ENCODE measurements around the gene CCNJ. TPM values are rescaled to one million over a fixed set of nuclear protein-coding genes. Genes with fewer than 3 reads are reported as not detected.

The CCNJ gene
- total and polyA plus RNA-seq, 9 of the 15 experiments (the other 6 are each of a cell fraction or from before 2014, with no cell fraction given) = 0.69 to 15.7 (median 9.2) TPM

GRCh38 chr10:96043033-96043892, at the start of gene CCNJ (continued):
- TF ChIP-seq THAP7 (CRISPR knock-in tag; IDR thresholded peaks at IDR 0.05) (no peak), ZNF512 (tag; IDR thresholded peaks at IDR 0.05) (no peak), NCOA2 (IDR thresholded peaks at IDR 0.05; ENCODE audit: partially characterized antibody in 2 of 2) (no peak), SOX6 (IDR thresholded peaks at IDR 0.05) (peak; percentile 52; the same call in 1 of the 2 replicates), EHMT2 (IDR thresholded peaks at IDR 0.05) (no peak), TOE1 (IDR thresholded peaks at IDR 0.05; ENCODE audit: borderline replicate concordance) (no peak), TOE1 (CRISPR knock-in tag; IDR thresholded peaks at IDR 0.05; ENCODE audit: borderline replicate concordance, low read depth) (no peak), PTRF (tag; IDR thresholded peaks at IDR 0.05) (no peak), HMG20B (CRISPR knock-in tag; IDR thresholded peaks at IDR 0.05) (no peak), ZNF57 (CRISPR knock-in tag; IDR thresholded peaks at IDR 0.05) (no peak), CXXC5 (CRISPR knock-in tag; IDR thresholded peaks at IDR 0.05) (peak; percentile 84), SP1 (CRISPR knock-in tag; IDR thresholded peaks at IDR 0.05) (peak; percentile 29; the same call in 1 of the 2 replicates), SRSF3 (IDR thresholded peaks at IDR 0.05; ENCODE audit: insufficient read depth, low read length) (no peak), ZNF384 (IDR thresholded peaks at IDR 0.05; ENCODE audit: low read depth, low read length) (no peak), SREBF2 (CRISPR knock-in tag; IDR thresholded peaks at IDR 0.05) (no peak), ESRRA (IDR thresholded peaks at IDR 0.05; ENCODE audit: borderline replicate concordance, low read depth) (no peak), FOXO4 (CRISPR knock-in tag; IDR thresholded peaks at IDR 0.05) (no peak), KAT8 (IDR thresholded peaks at IDR 0.05; ENCODE audit: low read depth) (no peak), SETDB1 (IDR thresholded peaks at IDR 0.05; ENCODE audit: low read length) (no peak), ZBTB26 (CRISPR knock-in tag; IDR thresholded peaks at IDR 0.05) (no peak), DDX20 (tag; IDR thresholded peaks at IDR 0.05; ENCODE audit: low read depth) (no peak), RNF219 (CRISPR knock-in tag; IDR thresholded peaks at IDR 0.05) (no peak)

All from K562 (cell line).